Measurements from ENCODE around the gene RPN1. TPM values are rescaled to one million over a fixed set of nuclear protein-coding genes. Genes with fewer than 3 reads are reported as not detected.
"Not testable (repeated sequence)": the region's sequence is repeated elsewhere in the genome, so short reads cannot be mapped to it uniquely, and the experiment has no call there.

The RPN1 gene
- total RNA-seq, 1 donor from 2014 or later: 213 TPM

- H3K9me3 Mint-ChIP-seq (ENCODE audit: low read depth): no peaks in the 10 kb centered on the region
- H3K36me3 Mint-ChIP-seq (ENCODE audit: low read depth): no peaks in the 10 kb centered on the region
- DNase-seq (ENCODE audit: low spot score): no peak
- no peaks in the 10 kb centered on the region for H3K4me1 Mint-ChIP-seq (ENCODE audit: low read depth)
- no peaks in the 10 kb centered on the region for H3K27me3 Mint-ChIP-seq (ENCODE audit: low read depth)
- H3K4me3 Mint-ChIP-seq (ENCODE audit: unreplicated experiment): no peak overlapping the region
- TF ChIP-seq CTCF (IDR thresholded peaks at IDR 0.05): no peak
- no peak overlapping the region for H3K27ac Mint-ChIP-seq (ENCODE audit: unreplicated experiment)
Observed at GRCh38 chr3:128598884-128599664, 51.5 kb downstream of the RPN1 start.

- H3K4me1 Mint-ChIP-seq (ENCODE audit: low read depth): no peaks in the 10 kb centered on the region
- no peak overlapping the region for H3K27ac Mint-ChIP-seq (ENCODE audit: unreplicated experiment)
- H3K36me3 Mint-ChIP-seq (ENCODE audit: low read depth): no peaks in the 10 kb centered on the region
- no peak for TF ChIP-seq CTCF (IDR thresholded peaks at IDR 0.05)
- no peaks in the 10 kb centered on the region for H3K27me3 Mint-ChIP-seq (ENCODE audit: low read depth)
- no peaks in the 10 kb centered on the region for H3K9me3 Mint-ChIP-seq (ENCODE audit: low read depth)
- no peak overlapping the region for H3K4me3 Mint-ChIP-seq (ENCODE audit: unreplicated experiment)
- DNase-seq (ENCODE audit: low spot score): no peak
Observed at GRCh38 chr3:128597900-128598299, 52.7 kb downstream of the RPN1 start.

- peaks cover 5% of the 10 kb centered on the region for H3K9me3 Mint-ChIP-seq (ENCODE audit: low read depth)
- no peaks in the 10 kb centered on the region for H3K27me3 Mint-ChIP-seq (ENCODE audit: low read depth)
- H3K36me3 Mint-ChIP-seq (ENCODE audit: low read depth): no peaks in the 10 kb centered on the region
- DNase-seq (ENCODE audit: low spot score): no peak
- no peak overlapping the region for H3K27ac Mint-ChIP-seq (ENCODE audit: unreplicated experiment)
- TF ChIP-seq CTCF (IDR thresholded peaks at IDR 0.05): no peak
- no peaks in the 10 kb centered on the region for H3K4me1 Mint-ChIP-seq (ENCODE audit: low read depth)
- no peak overlapping the region for H3K4me3 Mint-ChIP-seq (ENCODE audit: unreplicated experiment)
Observed at GRCh38 chr3:128592864-128593263, 57.8 kb downstream of the RPN1 start.

- Mint-ChIP-seq H3K9me3 (ENCODE audit: low read depth) (peaks cover 5% of the 10 kb centered on the region), H3K4me1 (ENCODE audit: low read depth) (no peaks in the 10 kb centered on the region), H3K27ac (ENCODE audit: unreplicated experiment) (no peak overlapping the region), H3K4me3 (ENCODE audit: unreplicated experiment) (no peak overlapping the region), H3K36me3 (ENCODE audit: low read depth) (no peaks in the 10 kb centered on the region), H3K27me3 (ENCODE audit: low read depth) (no peaks in the 10 kb centered on the region)
- TF ChIP-seq CTCF (IDR thresholded peaks at IDR 0.05): no peak
- DNase-seq (ENCODE audit: low spot score): no peak
Observed at GRCh38 chr3:128591738-128592426, 58.7 kb downstream of the RPN1 start.

- H3K36me3 Mint-ChIP-seq (ENCODE audit: low read depth): no peaks in the 10 kb centered on the region
- H3K27ac Mint-ChIP-seq (ENCODE audit: unreplicated experiment): no peak overlapping the region
- H3K27me3 Mint-ChIP-seq (ENCODE audit: low read depth): no peaks in the 10 kb centered on the region
- H3K4me1 Mint-ChIP-seq (ENCODE audit: low read depth): no peaks in the 10 kb centered on the region
- H3K4me3 Mint-ChIP-seq (ENCODE audit: unreplicated experiment): no peak overlapping the region
- DNase-seq (ENCODE audit: low spot score): no peak
- peaks cover 5% of the 10 kb centered on the region for H3K9me3 Mint-ChIP-seq (ENCODE audit: low read depth)
- TF ChIP-seq CTCF (IDR thresholded peaks at IDR 0.05): no peak
Observed at GRCh38 chr3:128590948-128591347, 59.7 kb downstream of the RPN1 start.

GRCh38 chr3:128589985-128590384 is 60.6 kb downstream of the RPN1 start:
- not testable (repeated sequence) for H3K9me3 Mint-ChIP-seq (ENCODE audit: low read depth); H3K4me3 Mint-ChIP-seq (ENCODE audit: unreplicated experiment); DNase-seq (ENCODE audit: low spot score); H3K27me3 Mint-ChIP-seq (ENCODE audit: low read depth); H3K36me3 Mint-ChIP-seq (ENCODE audit: low read depth); H3K4me1 Mint-ChIP-seq (ENCODE audit: low read depth); H3K27ac Mint-ChIP-seq (ENCODE audit: unreplicated experiment)
